ENCODE data around the gene LAG3. TPM values are rescaled to one million over a fixed set of nuclear protein-coding genes. Genes with fewer than 3 reads are reported as not detected.

Gene LAG3
- total RNA-seq, 1 donor from 2014 or later: 3.4 TPM

DNA sequence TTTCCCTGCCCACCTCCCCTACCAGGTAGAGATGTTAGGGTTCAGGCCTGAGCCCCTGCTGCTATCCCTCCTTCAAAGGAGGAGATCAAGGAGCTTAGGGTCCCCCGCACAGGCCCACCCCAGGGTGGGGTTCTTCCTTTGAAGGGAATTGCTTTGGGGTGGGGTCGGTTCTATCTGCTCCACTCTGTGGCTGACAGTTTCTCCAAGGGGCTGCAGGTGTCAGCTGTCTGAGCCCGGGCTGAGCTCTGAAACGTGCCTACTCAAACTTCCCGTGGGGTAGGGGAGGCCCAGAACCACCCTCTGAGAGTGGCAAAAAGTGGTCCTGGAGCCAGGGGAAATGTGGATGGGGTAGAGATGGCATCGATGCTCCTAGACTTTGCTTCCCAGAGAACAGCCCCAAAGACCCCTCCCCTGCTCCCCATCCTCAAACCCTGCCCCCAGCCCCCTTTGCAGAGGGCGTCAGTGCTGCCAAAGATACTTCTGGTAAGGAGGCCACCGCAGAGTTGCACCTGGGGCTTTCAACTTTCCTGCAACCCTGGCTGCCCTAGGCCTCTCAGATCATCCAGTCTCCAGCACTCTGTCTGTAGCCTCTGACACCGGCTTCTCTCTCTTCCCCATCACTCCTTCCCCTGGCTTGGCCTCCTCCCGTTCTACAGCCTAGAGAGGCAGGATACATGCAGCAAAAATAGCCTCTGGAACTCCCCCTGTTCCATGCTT is 10.7 kb downstream of the LAG3 start:
- intact Hi-C loops (cut with DNase I): no loop called here
- ATAC-seq (no peak), DNase-seq (ENCODE audit: low spot score) (no peak)

- intact Hi-C loops (cut with DNase I): no loop called here
- DNase-seq (ENCODE audit: low spot score) (no peak), ATAC-seq (no peak)
These were observed 11.5 kb downstream of the LAG3 start for GRCh38 chr12:6783828-6784227.

DNA sequence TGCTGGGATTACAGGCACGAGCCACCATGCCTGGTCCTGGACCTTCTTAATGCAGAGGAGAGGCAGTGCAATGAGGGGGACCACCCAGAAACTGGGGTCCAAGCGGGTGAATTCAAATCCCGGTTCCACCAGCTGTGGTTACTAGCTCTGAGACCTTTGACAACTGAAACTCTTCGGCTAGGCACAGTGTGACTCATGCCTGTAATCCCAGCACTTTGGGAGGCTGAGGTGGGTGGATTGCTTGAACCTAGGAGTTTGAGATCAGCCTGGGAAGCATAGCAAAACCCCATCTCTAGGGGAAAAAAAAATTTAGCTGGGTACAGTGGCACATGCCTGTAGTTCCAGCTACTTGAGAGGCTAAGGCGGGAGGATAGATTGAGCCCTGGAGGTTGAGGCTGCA is 12.0 kb downstream of the LAG3 start:
- no peak for ATAC-seq
- intact Hi-C loops (cut with DNase I): no loop called here
- DNase-seq (ENCODE audit: low spot score): no peak

DNA sequence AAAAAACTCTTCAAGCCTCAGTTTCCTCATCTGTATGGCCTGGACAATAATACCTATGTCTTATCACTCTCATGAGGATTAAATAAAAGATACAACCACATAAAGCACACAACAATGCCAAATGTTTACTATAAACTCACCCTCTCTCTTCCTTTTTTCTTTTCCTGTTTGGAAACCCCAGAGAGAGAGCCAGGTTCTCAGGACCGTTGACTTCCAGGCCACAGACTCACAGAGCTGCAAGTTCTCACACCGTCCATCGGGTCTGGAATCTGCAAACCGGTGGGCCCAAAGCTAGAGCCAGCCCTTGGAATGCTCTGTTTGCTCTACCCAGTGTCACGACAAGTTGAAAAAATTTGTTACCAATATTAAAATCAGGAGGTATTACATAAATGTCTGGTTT is 12.4 kb downstream of the LAG3 start:
- no peak for ATAC-seq

GRCh38 chr12:6786416-6787094 is 14.2 kb downstream of the LAG3 start:
- ATAC-seq (no peak), DNase-seq (ENCODE audit: low spot score) (no peak)
- intact Hi-C loops (cut with DNase I): no loop called here

More for the DNA sequence above, 12.4 kb downstream of the LAG3 start:
- no peak for DNase-seq (ENCODE audit: low spot score)
- intact Hi-C loops (cut with DNase I): no loop called here

GRCh38 chr12:6787309-6787708 is 15.0 kb downstream of the LAG3 start:
- DNase-seq (ENCODE audit: low spot score) (no peak), ATAC-seq (no peak)
- intact Hi-C loops (cut with DNase I): no loop called here

- DNase-seq (ENCODE audit: low spot score) (no peak), ATAC-seq (peak; percentile 77)
- intact Hi-C loops (cut with DNase I): no loop called here
These were observed 16.9 kb downstream of the LAG3 start, which contains the start of gene CD4 for GRCh38 chr12:6788972-6789924. CD4 (plus strand) TSS chr12:6789528; CDS start chr12:6800139, 10,611 bp downstream.

DNA sequence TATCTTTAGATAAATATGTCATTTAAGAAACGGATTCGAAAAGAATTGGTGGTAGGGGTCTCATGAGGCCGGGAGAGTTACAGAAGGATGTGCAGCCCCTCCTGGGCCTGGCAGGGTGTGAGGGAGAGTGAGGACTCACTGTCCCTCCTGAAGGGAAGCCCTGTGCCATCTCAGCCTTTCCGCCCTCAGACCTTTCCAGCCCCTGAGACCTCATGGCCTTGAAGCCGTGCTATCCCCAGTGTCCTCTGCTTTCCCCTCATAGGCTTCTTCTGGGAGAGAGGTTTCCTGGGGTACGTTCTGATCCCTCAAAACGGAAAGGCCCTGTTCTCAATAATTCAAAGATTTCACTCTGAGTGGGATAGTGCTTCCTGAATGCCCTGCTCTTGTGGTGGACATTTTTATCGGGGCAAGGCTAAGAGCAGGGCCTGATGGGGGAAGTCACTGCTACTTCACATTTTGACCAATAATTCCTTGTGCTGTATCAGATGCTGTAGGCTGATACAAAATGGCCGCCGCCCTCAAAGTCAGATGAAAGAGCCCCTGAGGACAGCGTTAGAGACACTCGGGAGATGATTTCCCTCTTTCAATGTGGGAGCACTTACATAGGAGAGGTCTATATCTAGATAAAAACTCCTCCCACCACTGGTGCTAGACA is 18.3 kb downstream of the LAG3 start:
- DNase-seq (ENCODE audit: low spot score): no peak
- intact Hi-C loops (cut with DNase I): no loop called here
- no peak for ATAC-seq

GRCh38 chr12:6791931-6792520 is 19.7 kb downstream of the LAG3 start:
- DNase-seq (ENCODE audit: low spot score) (no peak), ATAC-seq (no peak)
- intact Hi-C loops (cut with DNase I): no loop called here

- DNase-seq (ENCODE audit: low spot score) (no peak), ATAC-seq (peak; percentile 78)
- intact Hi-C loops (cut with DNase I): no loop called here
These were observed 20.3 kb downstream of the LAG3 start for GRCh38 chr12:6792522-6793201.

GRCh38 chr12:6795088-6795487 is 22.8 kb downstream of the LAG3 start:
- intact Hi-C loops (cut with DNase I): no loop called here
- ATAC-seq (no peak), DNase-seq (ENCODE audit: low spot score) (no peak)

DNA sequence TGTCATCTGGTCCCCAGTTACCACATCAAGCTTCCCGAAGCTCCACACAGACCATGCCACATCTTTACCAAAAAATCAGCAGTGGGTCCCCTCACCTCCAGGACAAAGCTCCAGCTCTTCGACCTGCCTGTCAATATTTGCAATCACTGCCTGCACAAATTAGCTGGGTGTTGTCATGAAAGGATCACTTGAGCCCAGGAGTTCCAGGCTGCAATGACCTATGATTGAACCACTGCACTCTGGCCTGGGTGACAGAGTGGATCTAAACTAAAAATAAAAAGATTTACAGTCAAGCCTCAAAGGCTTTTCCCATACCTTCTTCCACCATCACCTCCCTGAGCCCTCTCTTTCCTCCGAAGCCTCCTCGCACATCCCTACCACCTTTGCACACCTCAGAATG is 24.3 kb downstream of the LAG3 start:
- intact Hi-C loops (cut with DNase I): no loop called here
- ATAC-seq (no peak), DNase-seq (ENCODE audit: low spot score) (no peak)

DNA sequence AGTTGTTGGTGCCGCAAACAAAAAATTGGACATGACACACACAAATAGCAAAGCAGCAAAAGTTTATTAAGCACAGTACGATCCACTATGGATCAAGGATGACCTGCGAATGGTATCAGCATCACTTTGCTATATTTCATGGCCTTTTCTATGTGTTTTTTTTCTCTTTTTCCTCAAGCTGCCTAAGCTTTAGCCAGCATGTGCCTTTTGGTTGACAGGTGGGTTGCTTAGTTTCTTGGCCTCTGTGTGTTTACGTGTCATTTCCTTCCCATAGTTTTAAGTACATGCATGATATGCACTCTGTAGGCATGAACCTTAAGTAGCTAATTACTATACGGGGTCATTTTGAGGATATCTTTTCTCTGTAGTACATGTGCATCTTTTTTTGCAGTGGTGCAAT is 26.8 kb downstream of the LAG3 start:
- ATAC-seq (no peak), DNase-seq (ENCODE audit: low spot score) (no peak)
- intact Hi-C loops (cut with DNase I): no loop called here

- ATAC-seq: no peak
- intact Hi-C loops (cut with DNase I): no loop called here
These were observed 34.9 kb downstream of the LAG3 start for GRCh38 chr12:6807170-6807569.

GRCh38 chr12:6809056-6809455 is 36.7 kb downstream of the LAG3 start:
- intact Hi-C loops (cut with DNase I): no loop called here
- no peak for ATAC-seq
- DNase-seq (ENCODE audit: low spot score): no peak

More at GRCh38 chr12:6807170-6807569, 34.9 kb downstream of the LAG3 start:
- no peak for DNase-seq (ENCODE audit: low spot score)

- ATAC-seq (no peak), DNase-seq (ENCODE audit: low spot score) (no peak)
- intact Hi-C loops (cut with DNase I): no loop called here
These were observed 38.4 kb downstream of the LAG3 start for GRCh38 chr12:6810758-6811157.

DNA sequence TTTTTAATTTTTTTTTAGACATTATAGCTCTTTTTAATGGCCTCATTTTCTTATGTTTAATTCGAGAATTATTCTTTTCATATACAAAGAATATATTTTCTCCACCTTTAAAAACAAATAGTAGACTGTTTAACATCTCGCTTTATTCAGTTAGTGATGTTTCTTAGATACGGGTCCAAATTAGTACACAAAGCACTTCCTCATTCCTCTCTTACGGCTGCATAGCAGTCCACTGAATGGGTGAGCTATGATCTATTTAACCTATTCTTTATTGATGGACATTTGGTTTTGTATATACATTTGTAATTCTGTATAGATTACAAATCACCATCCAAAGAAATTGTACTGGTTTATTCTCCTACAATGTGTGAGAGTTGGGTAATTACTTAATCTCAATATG is 41.0 kb downstream of the LAG3 start:
- intact Hi-C loops (cut with DNase I): no loop called here
- DNase-seq (ENCODE audit: low spot score) (no peak), ATAC-seq (no peak)

- intact Hi-C loops (cut with DNase I): no loop called here
- no peak for ATAC-seq
- no peak for DNase-seq (ENCODE audit: low spot score)
These were observed 44.3 kb downstream of the LAG3 start for GRCh38 chr12:6816598-6816997.

Data from sciatic nerve (tissue), 2 donors.